HG03342 (cell line): ENCODE data around the gene STIP1.

Source experiments
- ATAC-seq: cut with Tn5 transposase; IDR thresholded peaks from one replicate; pipeline ENCODE4 v1.9.1; 2021; ENCODE audit warnings: mild to moderate bottlenecking, moderate library complexity; ENCODE audit not compliant: unreplicated experiment

The STIP1 gene

DNA sequence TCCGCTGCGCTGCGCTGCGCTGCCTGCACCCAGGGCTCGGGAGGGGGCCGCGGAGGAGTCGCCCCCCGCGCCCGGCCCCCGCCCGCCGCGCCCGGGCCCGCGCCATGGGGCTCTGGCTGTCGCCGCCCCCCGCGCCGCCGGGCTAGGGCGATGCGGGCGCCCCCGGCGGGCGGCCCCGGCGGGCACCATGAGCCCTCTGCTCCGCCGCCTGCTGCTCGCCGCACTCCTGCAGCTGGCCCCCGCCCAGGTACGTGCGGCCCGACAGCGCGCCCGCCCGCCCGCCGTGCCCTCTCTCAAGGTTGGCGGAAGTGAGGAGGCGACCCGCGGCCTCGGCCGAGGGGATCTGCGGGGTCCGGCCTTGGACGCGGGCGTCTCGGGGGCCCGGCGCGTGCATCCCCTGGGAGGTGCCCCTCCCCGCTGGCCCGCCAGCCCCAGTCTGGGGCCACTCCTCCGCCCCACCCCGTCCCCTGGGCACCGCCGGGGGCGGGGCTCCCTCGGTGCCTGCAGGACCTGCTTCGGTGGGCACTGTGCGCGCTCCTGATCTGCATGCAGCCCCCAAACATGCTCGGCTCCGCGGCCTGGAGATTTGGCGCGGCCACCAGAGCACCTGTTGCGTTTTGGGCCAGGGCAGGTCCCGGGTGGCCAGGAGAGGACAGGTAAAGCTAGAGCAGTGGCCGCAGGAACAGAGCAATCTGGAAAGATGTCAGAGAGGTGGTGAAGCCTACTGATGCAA, 48.8 kb downstream of the STIP1 start:
- no peak for ATAC-seq

DNA sequence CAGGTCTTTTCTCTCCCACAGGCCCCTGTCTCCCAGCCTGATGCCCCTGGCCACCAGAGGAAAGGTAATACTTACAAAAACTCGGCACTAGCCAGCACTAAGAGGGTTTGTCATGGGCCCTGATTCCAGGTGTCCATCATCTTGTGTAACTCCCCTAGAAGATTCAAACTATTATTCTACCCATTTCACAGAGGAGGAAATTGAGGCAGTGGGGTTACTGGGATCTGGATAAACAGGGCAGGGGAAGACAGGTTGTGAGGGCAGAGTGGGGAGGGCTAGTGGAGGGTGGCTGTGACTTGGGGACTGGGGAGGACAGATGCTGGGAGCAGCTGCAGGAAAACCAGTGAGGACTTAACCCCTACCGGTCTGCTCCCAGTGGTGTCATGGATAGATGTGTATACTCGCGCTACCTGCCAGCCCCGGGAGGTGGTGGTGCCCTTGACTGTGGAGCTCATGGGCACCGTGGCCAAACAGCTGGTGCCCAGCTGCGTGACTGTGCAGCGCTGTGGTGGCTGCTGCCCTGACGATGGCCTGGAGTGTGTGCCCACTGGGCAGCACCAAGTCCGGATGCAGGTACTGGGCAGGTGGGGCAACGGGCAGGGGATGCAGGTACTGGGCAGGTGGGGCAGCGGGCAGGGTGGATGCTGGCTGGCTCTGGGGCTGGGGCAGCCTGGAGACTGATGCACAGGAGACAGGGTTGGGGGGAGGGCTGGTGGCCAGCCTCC, 49.6 kb downstream of the STIP1 start:
- ATAC-seq = no peak

DNA sequence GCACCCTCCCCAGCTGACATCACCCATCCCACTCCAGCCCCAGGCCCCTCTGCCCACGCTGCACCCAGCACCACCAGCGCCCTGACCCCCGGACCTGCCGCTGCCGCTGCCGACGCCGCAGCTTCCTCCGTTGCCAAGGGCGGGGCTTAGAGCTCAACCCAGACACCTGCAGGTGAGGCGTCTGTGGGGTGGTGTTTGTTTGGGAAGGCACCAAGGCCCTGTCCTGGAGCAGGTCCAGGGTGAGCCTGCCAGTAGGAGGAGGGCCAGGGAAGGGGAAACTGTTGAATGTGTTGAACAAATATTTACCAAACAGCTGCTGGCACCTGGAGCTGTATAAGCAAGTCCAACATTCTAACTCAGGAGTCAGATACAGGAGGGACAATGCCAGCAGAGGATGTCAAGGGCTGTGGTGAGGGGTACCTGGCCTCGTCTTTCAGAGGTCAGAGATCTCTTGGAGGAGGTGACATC, 51.5 kb downstream of the STIP1 start:
- no peak for ATAC-seq

DNA sequence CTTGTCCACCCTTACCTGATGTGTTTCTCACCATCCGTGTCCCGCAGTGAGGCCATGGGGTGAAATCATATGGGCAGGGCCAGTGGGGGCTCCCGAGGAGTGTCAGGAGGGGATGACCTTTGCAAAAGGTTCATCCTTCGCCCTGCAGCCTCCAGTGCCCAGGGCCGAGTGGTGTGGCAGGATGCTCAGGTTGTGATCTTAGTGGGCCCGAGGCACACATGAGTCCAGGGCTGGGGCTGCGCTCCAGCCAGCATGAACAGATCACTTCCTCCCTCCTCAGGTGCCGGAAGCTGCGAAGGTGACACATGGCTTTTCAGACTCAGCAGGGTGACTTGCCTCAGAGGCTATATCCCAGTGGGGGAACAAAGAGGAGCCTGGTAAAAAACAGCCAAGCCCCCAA, 52.1 kb downstream of the STIP1 start:
- ATAC-seq = no peak

DNA sequence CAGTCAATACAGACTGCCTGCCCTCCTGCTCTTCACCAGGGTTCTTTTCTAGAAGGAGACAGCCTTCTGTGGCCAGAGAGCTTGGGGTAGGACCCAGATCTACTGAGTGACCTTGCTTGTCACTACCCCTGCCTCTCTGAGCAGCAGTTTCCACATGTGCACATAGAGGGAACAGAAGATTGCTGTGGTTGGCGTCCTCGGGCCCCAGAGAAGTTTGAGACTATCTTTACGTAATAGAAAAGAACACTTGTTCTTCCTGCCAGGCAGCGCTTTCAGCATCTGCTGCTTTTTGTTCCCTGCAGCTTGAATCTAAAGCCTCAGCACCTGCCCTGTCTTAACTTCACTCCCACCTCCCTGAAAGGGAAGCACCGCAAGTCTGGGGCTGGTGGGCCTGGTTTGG, 53.0 kb downstream of the STIP1 start:
- ATAC-seq = no peak

DNA sequence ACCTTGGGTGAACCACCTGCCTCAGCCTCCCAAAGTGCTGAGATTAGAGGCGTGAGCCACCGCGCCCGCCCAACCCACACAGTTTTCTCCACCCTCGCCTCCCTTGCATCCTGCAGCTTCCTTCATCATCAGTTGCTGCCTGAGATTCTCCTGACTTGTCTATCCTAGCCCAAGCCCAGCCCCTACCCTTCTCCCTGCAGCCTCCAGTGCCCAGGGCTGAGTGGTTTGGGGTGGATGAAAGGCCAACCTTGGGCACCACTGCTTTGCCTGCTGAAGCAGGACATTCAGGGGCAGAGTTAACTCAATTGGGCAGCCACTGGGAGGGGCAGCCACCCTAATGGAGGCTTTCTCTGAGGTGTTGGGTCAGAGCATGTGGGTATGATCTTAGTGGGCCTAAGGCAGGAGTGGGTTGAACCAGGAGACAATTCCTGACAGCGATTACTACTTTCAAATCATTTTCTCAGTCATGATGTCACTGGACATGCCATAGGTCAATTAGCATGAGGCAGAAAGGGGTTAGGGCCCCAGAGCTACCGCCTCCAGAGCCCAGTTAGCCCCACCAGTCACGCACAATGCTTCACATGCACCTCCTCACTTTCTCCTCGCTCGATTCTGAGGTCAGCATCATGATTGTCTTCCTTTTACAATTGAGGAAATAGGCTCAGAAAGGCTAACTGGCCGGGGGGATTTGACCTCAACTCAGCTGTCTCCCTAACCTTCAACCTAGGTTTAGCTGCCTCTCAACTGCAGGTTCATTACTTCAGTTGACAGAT, 53.9 kb downstream of the STIP1 start:
- peak; percentile 12 for ATAC-seq

DNA sequence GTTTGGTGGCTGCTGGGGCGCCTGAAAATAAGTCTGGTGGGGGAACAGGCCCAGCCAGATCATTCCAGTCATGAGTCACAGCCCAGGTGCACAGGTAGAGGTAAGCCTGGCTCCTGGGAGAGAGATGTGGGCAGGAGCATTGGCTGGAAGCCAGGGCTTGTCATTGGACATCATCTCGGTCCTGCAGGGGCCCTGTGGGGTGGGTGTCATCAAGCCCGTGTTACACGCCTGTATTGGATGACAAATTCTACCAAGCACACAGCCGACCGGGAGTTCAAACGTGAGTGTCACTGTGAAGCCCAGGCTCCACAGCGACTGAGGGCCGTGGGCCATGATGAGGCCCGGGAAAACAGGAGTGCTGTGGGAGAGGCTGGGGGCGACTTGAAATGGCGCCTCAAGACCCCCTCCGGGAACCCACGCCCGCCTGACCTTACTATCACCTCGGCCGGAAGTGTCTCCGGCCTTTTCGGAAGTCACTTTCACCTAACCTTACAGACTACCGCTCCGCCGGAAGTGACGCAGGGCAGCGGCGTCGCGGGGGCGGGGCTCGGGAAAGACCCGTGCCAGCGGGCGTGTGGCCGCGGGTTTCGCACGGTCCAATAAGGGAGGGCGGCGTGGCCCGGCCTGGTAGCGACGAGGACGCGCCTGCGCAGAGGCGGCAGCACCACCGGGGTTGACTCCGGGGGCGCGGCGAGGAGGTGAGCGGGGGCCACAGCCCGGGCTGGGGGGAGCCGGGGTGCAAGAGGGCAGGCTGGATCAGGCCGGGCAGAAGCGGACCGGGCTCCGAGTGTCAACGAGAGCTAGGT, 54.7 kb downstream of the STIP1 start, which contains the start of gene FKBP2:
Gene FKBP2, plus strand, starts transcription at position 661 of the 806 bp plus-strand sequence. CDS start 1,293 bp downstream, outside the sequence.
- peak; percentile 52 for ATAC-seq

DNA sequence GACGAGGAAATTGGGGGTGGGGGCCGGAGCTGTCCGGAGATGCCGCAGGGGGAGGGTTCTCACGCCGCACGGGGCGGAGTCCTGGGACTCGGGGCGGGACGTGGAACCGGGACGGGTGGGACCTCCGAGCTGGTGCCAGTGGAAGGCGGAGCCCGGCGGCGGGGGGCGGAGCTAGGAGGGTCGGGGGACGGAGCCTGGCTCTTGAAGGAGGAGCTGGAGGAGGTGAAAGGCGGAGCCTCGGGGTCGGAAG, 55.2 kb downstream of the STIP1 start:
- peak; percentile 58 for ATAC-seq

DNA sequence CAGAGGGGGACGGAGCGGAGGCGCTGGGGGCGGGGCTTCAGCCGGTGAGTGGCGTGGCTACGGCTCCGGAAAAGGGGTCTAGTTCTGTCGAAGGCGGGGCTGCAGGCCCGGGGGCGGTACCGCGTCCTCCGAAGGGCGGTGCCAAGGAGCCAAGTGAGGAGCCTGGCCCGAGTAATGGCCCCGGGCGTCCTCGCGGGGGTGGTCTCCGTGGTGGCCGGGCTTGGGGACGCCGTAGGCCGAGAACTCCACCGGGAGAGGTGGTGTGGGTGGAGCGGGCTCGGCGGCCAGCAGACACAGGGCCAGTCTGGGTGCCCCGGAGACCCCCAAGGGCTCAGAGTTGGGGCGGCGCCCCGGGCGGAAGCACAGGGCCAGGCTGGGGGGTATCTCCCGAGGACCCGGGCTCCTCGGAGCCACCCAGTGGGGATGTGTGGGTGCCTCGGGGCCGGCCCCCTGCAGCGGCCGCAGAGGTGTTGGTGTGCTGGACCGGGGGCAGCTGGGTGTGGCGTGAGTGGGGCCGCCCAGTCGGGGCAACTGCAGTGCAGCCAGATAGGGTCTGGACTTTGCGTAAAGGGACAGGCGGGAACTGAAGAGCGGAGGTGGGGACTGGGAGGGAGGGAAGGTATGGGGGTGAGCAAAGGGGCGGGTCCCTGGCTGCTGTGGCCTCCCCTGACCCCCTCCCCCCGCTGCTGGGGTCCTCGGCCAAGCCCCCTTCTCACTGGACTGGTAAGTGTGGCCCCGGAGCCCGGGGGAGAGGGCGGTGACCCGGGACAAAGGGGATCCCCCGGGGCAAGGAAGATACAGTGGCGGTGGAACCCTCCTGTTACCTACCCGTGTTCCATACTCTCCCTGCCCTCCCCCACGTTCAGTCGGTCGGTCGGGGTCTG, 55.8 kb downstream of the STIP1 start:
- ATAC-seq = peak; percentile 58

DNA sequence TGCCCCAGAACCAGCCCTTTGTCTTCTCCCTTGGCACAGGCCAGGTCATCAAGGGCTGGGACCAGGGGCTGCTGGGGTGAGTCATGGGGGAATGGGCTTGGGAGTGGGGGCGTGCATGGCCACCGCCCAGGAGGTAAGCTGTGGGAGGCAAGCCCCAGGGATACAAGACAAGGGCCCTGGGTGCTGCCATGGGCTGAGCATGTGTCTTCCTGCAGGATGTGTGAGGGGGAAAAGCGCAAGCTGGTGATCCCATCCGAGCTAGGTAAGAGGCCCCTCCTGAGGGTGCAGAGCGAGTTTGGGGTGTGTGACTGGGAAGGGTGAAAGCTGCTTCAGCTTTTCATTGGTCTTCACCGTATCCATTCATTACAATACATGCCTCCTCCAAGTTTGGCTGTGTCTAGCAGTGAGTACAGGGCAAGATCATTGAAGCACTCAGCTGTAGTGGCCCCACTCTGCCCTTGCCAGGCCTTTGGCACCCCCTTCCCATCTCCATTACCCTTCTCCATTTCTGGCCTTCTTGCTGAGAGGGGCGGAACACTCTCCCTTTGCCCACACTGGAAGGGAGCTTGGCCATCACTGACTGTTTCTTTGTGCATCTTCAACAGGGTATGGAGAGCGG, 57.4 kb downstream of the STIP1 start:
- no peak for ATAC-seq

DNA sequence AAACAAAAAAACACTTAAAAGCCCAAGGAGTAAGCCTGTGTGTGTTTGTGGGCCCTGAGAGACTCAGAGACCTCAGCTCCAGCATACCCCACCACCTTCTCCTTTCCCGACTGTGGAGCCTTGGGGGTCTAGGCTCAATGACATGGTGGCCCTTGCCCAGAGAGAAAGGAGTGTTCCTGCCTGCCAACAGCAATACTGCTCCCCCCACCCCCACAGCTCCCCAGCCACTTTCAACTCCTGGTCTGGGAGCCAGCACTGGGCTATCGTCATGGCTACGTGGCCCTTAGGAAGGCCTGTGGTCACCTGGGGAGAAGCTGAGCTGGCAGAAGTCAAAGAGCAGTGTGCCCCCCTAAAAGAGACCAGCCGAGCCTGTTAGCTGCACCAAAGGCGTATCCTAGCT, 58.1 kb downstream of the STIP1 start:
- ATAC-seq = no peak

DNA sequence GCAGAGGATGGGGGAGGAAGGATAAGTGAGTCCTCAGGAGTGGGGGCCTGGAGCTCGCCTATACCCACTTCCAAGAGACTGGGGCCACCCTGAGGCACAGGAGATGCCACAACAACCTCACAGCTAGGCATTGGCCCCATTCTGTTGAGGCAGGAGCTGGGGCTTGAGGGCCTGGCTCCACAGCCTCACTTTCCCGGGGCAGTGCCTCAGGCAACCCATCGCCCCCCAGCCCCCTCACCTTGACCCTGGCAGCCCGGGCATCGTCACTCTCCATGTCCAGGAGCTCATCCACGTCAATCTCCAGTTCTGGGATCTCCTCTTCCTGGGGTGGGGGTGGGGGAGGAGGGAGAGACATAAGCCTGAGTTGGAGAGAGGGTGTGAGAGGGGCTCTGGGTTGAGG, 59.0 kb downstream of the STIP1 start:
- ATAC-seq = no peak

DNA sequence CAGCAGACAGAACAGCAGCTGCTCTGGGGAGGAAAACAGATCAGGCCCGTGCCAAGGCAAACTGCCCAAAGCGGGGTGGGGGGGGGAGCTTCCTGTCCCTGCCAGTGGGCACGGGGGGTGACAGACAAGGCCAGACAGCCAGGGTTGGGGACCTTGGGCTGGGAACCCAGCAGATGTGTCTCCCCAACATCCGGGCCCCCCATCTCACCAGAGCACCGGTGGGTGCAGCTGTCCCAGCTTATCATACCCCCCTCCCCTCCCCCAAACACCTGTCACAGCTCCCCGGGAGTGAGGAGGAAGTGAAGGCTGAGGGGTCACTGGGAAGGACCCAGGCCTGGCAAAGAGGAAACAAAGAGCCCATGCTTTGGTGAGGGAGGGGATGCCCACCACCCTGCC, 59.4 kb downstream of the STIP1 start:
- ATAC-seq = no peak

DNA sequence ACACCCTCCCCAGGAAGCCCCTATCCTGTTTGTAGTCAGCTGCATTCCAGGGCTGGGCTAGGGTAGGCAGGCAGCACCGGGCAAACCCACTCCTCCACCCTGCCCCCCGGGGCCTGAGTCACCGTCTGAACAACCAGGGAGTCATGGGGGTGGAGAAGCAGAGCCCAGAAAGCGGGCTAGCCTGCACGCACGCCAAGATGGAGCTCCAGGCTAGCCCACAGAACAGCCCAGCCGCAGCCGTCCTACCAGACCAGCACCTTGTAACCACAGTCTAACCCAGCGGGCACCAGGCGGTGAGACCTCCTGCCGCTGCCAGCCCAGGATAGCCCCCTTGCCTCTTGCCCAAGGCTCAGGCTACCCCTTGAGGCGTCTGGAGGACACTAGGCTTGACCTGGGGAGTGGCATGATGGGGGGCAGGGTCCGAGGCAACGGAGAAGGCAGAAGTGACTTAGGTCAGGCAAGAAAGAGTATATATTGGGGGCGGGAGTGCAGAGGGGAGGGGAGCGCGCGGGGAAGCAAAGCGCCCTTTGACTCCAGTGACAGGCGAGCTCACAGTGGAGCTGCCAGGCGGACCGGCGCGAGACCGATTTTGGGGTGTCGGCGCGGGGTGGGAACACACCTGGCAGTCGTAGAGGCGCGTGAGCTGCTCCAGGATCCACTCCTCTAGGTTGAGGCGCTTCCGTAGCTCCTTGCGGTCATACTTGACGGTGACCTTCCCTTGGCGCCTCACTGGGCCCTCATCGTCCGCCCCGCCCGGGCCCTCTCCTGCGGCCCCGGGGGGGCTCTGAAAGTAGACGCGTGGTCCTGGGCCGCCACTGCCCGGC, 60.0 kb downstream of the STIP1 start:
- ATAC-seq = no peak

DNA sequence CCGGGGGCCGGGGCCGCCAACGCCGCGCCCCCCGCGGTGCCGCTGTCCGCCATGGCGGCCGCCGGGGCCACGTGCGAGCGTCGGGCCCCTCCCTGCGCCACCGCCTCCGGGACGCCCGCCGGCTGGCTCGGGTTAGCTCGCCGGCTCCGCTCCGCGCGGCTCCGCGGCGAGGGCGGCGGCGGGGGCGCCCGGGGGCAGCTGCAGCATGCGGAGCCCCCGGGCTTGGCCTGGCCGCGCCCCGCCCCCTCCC, 60.6 kb downstream of the STIP1 start:
- ATAC-seq = peak; percentile 15

DNA sequence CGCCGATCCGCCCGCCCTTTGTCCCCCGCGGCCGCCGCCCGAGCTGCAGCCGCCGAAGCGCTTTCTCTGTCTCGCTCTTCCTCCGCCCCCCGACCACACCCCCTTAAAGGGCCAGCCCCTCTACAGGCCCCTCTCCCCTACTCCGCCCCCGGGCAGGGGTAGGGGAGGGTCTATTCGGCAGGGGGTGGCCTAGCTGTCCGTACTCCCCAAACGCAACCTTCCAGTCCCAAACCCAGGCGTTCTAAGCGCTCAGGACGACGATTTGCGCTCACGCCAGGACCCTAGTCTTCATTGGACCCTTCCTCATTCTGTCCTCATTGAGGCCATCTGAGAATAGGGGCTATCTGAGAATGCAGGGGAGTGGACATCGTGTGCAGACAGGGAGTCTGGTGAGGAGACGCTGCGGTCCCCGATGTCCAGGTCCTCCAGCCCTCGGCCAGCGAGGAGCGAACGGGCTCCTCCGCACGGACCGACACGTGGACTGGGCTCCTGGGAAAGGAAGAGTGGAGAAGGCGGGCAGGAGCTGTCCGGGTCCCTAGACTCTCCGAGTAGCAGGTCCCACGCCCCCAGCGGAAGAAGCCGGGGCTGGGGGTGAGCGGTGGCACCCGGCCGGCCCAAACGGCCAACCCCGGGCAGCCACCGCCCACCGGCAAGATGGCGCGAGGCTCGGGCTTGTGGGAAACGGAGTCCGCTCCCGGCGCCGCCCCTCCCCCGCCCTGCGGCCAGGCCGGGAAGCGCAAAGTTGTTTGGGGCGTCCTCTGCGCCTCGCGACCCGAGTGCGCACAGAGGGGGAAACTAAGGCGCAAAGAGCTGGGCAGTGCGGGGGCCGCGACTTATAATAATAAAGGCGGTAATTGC, 61.1 kb downstream of the STIP1 start, which contains the start of gene PPP1R14B:
Gene PPP1R14B, minus strand, starts transcription at position 73 of the 858 bp plus-strand sequence. CDS start 270 bp downstream, outside the sequence.
- peak; percentile 27 for ATAC-seq

DNA sequence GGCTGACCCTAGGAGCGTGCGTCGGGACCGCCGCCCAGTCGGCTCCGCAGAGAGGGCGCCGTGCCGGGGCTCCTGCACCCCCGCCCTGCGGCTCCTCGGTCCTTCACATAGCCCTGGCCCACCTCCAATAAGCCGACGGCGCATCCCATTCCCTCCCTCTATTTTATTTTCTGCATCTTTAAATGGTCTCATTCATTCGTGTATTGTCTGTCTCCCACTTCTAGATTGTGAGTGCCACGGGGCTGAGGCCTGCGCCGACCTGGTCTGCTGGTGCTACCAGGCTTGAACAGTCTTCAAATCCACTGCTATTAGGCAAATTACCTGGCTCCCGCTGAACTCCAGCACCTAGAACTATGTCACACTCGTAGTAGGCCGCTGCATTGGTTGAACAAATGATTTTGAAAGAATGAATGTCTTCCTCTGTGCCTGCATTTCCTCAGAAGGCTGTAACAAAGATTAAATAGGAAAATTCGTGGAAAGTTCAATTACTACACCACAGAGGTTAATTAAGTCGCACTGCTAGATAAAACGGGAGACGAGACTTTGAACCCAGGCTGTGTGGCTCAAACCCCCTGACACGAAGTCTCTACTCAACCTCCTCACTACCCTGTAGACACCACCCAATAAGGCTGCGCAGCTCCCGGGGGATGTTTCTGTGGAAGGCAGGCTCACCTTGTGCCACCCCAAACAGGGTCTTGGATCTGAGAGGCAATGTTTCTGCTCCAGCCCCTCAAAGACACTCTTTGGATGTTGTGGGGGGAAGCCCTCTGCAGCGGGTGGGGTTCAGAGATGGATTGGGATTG, 62.0 kb downstream of the STIP1 start:
- no peak for ATAC-seq
